GM12865 (cell line): ENCODE results near the gene CEP162.

Source experiments
- DNase-seq: peaks from one replicate; pipeline ENCODE4 v3.0.0; 2010; ENCODE audit warnings: low read depth
- H3K4me3 ChIP-seq: 2 replicates; pipeline ENCODE4 v1.5.1; 2011; ENCODE audit warnings: mild to moderate bottlenecking, low read depth, low read length, control low read depth
- CTCF ChIP-seq: IDR thresholded peaks from 2 replicates; pipeline ENCODE4 v1.5.1; 2011; ENCODE audit warnings: low read length, control low read depth, low read depth, inconsistent platforms; ENCODE audit not compliant: insufficient read depth; ENCODE audit errors: missing control alignments

CEP162 gene

DNA sequence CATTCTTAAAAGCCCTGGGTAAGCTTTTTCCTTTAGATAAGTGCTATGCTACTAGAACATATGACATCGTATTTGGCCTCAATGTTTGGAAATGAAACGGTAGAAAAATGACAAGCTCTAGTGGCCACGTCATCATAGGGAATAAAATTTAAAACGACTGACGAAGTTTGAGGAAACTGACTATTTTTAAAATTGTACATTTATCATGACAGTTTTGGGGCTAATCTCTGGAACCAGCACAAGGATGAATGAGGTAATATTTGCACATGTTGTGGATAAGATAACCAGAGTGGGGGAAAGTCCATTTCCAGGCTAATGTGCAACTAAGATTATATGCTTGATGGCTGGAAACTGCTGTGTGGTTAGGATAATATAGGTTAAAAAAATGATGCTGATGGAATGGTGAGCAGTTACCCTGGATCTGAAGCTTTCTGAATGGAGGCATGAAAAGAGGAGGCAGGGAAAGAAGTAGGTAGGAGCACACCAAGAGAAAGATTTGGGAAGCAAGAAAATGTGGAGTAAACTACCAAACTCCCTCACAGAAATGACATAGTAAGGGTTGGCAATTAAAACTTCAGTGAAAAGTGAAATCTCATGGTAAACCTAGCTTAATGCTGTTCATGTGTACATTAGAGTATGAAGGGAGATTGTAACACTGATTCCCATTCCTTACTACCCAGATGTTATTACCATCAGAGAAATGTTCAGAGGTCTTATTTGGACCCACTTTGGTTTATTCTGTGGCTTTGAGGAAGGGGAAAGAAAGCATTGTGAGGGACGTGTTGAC is 42.7 kb upstream of the CEP162 start:
- no peak for DNase-seq
- no peak for TF ChIP-seq CTCF
- no peak overlapping the region for H3K4me3 ChIP-seq

GRCh38 chr6:84268781-84269180 is 41.3 kb upstream of the CEP162 start:
- TF ChIP-seq CTCF, result no peak
- no peak overlapping the region for H3K4me3 ChIP-seq
- DNase-seq, result no peak

- no peak for TF ChIP-seq CTCF
- no peak for DNase-seq
- no peak overlapping the region for H3K4me3 ChIP-seq
Observed at GRCh38 chr6:84263557-84263956, 36.1 kb upstream of the CEP162 start.

DNA sequence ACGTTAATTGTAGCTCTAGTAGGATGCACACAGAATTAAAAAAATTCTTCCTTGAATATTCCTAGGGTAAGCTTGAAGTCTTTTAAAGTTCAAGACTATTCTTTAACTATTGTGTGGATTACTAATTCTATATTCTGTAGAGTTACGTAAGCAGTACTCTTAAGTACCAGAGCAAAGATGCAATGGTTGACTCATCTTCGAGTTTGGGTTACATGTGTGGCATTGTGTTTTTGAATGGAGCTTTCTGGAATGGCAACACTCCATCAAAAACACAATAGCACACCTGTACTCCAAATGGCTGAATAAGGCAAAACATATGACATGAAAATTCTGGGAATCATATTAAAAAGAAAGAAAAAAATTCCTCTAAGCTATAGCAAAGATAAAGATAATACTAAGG is 33.5 kb upstream of the CEP162 start:
- no peak for DNase-seq
- H3K4me3 ChIP-seq, result no peak overlapping the region
- no peak for TF ChIP-seq CTCF

DNA sequence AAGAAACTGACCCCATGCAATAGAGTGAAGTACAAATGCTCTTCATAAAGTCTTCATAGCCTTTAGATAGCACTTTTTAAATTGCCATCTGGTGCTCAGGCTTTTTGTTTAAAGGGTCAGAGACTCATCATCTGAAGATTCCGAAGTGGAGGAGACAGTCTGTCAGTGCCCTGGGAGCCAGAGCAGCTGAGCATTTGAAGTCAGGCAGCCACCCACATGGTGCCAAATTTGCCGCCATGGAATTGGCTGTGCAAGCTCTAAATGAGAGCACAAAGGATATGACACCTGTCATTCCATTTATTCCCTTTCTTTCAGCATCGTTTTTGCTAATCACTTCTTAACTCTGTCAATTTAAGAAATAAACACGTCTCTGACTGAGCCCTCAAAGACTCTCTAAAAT is 32.8 kb upstream of the CEP162 start:
- no peak for TF ChIP-seq CTCF
- no peak for DNase-seq
- no peak overlapping the region for H3K4me3 ChIP-seq

GRCh38 chr6:84258866-84259265 is 31.4 kb upstream of the CEP162 start:
- no peak overlapping the region for H3K4me3 ChIP-seq
- DNase-seq, result no peak
- TF ChIP-seq CTCF, result no peak

GRCh38 chr6:84258268-84258667 is 30.8 kb upstream of the CEP162 start:
- DNase-seq, result no peak
- no peak for TF ChIP-seq CTCF
- no peak overlapping the region for H3K4me3 ChIP-seq
